ENCODE data around the gene SIRT3. TPM values are rescaled to one million over a fixed set of nuclear protein-coding genes. Genes with fewer than 3 reads are reported as not detected.

The SIRT3 gene
- total and polyA plus RNA-seq, 2 of the 13 experiments (the other 11 are each of a cell fraction or from before 2014, with no cell fraction given) = 15.1 to 18.2 TPM

DNA sequence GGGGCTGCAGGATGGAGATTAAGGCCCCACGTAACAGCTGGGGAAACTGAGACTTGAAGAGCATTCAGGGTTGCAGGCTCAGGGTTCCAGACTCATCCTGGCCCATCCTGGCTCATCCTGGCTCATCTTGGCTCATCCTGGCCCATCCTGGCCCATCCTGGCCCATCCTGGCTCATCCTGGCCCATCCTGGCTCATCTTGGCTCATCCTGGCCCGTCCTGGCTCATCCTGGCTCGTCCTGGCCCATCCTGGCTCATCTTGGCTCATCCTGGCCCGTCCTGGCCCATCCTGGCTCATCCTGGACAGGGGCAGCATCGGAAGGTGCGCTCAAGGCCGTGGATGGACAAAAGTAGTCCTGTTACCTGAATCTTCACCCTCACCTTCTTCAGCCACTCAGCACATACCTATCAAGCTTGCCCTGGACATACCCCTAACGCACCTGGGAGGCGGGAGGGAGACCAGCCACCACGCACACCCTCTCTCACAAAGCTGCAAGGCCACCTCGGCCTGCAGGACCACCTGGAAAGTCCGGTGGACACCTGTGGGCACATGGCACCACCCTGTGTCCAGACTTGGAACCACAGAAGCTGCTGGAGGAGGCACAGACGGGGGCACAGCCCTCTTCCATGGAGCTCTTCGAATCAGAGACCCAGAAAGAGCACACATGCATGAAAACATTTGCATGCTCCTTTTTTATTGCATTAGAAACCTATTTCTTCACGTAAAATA, 21.8 kb upstream of the SIRT3 start (continued):
- TF ChIP-seq, protein P1, sequence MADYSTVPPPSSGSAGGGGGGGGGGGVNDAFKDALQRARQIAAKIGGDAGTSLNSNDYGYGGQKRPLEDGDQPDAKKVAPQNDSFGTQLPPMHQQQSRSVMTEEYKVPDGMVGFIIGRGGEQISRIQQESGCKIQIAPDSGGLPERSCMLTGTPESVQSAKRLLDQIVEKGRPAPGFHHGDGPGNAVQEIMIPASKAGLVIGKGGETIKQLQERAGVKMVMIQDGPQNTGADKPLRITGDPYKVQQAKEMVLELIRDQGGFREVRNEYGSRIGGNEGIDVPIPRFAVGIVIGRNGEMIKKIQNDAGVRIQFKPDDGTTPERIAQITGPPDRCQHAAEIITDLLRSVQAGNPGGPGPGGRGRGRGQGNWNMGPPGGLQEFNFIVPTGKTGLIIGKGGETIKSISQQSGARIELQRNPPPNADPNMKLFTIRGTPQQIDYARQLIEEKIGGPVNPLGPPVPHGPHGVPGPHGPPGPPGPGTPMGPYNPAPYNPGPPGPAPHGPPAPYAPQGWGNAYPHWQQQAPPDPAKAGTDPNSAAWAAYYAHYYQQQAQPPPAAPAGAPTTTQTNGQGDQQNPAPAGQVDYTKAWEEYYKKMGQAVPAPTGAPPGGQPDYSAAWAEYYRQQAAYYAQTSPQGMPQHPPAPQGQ (CRISPR knock-in tag; IDR thresholded peaks at IDR 0.05; ENCODE audit: borderline replicate concordance) = no peak
- TF ChIP-seq MIER3 (CRISPR knock-in tag; IDR thresholded peaks at IDR 0.05; ENCODE audit: borderline replicate concordance) (no peak), TGIF2 (CRISPR knock-in tag; IDR thresholded peaks at IDR 0.05) (no peak), HNRNPL (IDR thresholded peaks at IDR 0.05; ENCODE audit: low read depth, low read length) (no peak), ZNF253 (CRISPR knock-in tag; IDR thresholded peaks at IDR 0.05; ENCODE audit: borderline replicate concordance) (no peak), ZNF567 (CRISPR knock-in tag; IDR thresholded peaks at IDR 0.05; ENCODE audit: borderline replicate concordance) (no peak), HNRNPH1 (optimal IDR thresholded peaks at IDR 0.05; ENCODE audit: low read depth, low read length) (no peak), ZFP62 (CRISPR knock-in tag; IDR thresholded peaks at IDR 0.05) (no peak), ZNF331 (CRISPR knock-in tag; IDR thresholded peaks at IDR 0.05) (no peak), ZNF207 (IDR thresholded peaks at IDR 0.05; ENCODE audit: borderline replicate concordance) (no peak), ZNF816 (CRISPR knock-in tag; IDR thresholded peaks at IDR 0.05; ENCODE audit: borderline replicate concordance) (no peak), ZNF7 (CRISPR knock-in tag; IDR thresholded peaks at IDR 0.05) (no peak)
- TF ChIP-seq, protein P2, sequence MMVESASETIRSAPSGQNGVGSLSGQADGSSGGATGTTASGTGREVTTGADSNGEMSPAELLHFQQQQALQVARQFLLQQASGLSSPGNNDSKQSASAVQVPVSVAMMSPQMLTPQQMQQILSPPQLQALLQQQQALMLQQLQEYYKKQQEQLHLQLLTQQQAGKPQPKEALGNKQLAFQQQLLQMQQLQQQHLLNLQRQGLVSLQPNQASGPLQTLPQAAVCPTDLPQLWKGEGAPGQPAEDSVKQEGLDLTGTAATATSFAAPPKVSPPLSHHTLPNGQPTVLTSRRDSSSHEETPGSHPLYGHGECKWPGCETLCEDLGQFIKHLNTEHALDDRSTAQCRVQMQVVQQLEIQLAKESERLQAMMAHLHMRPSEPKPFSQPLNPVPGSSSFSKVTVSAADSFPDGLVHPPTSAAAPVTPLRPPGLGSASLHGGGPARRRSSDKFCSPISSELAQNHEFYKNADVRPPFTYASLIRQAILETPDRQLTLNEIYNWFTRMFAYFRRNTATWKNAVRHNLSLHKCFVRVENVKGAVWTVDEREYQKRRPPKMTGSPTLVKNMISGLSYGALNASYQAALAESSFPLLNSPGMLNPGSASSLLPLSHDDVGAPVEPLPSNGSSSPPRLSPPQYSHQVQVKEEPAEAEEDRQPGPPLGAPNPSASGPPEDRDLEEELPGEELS (CRISPR knock-in tag; IDR thresholded peaks at IDR 0.05) = no peak
- TF ChIP-seq, protein P3, sequence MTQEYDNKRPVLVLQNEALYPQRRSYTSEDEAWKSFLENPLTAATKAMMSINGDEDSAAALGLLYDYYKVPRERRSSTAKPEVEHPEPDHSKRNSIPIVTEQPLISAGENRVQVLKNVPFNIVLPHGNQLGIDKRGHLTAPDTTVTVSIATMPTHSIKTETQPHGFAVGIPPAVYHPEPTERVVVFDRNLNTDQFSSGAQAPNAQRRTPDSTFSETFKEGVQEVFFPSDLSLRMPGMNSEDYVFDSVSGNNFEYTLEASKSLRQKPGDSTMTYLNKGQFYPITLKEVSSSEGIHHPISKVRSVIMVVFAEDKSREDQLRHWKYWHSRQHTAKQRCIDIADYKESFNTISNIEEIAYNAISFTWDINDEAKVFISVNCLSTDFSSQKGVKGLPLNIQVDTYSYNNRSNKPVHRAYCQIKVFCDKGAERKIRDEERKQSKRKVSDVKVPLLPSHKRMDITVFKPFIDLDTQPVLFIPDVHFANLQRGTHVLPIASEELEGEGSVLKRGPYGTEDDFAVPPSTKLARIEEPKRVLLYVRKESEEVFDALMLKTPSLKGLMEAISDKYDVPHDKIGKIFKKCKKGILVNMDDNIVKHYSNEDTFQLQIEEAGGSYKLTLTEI (CRISPR knock-in tag; conservative IDR thresholded peaks at IDR 0.05) = no peak
- TF ChIP-seq, protein P4, sequence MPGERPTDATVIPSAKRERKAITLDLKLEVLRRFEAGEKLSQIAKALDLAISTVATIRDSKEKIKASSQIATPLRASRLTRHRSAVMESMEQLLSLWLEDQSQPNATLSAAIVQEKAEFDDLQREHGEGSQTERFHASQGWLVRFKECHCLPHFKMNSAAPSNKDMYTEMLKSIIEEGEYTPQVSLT (CRISPR knock-in tag; IDR thresholded peaks at IDR 0.05; ENCODE audit: borderline replicate concordance, low read depth) = no peak
- TF ChIP-seq, protein P5, sequence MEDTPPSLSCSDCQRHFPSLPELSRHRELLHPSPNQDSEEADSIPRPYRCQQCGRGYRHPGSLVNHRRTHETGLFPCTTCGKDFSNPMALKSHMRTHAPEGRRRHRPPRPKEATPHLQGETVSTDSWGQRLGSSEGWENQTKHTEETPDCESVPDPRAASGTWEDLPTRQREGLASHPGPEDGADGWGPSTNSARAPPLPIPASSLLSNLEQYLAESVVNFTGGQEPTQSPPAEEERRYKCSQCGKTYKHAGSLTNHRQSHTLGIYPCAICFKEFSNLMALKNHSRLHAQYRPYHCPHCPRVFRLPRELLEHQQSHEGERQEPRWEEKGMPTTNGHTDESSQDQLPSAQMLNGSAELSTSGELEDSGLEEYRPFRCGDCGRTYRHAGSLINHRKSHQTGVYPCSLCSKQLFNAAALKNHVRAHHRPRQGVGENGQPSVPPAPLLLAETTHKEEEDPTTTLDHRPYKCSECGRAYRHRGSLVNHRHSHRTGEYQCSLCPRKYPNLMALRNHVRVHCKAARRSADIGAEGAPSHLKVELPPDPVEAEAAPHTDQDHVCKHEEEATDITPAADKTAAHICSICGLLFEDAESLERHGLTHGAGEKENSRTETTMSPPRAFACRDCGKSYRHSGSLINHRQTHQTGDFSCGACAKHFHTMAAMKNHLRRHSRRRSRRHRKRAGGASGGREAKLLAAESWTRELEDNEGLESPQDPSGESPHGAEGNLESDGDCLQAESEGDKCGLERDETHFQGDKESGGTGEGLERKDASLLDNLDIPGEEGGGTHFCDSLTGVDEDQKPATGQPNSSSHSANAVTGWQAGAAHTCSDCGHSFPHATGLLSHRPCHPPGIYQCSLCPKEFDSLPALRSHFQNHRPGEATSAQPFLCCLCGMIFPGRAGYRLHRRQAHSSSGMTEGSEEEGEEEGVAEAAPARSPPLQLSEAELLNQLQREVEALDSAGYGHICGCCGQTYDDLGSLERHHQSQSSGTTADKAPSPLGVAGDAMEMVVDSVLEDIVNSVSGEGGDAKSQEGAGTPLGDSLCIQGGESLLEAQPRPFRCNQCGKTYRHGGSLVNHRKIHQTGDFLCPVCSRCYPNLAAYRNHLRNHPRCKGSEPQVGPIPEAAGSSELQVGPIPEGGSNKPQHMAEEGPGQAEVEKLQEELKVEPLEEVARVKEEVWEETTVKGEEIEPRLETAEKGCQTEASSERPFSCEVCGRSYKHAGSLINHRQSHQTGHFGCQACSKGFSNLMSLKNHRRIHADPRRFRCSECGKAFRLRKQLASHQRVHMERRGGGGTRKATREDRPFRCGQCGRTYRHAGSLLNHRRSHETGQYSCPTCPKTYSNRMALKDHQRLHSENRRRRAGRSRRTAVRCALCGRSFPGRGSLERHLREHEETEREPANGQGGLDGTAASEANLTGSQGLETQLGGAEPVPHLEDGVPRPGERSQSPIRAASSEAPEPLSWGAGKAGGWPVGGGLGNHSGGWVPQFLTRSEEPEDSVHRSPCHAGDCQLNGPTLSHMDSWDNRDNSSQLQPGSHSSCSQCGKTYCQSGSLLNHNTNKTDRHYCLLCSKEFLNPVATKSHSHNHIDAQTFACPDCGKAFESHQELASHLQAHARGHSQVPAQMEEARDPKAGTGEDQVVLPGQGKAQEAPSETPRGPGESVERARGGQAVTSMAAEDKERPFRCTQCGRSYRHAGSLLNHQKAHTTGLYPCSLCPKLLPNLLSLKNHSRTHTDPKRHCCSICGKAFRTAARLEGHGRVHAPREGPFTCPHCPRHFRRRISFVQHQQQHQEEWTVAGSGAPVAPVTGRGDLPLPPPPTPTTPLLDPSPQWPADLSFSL (CRISPR knock-in tag; IDR thresholded peaks at IDR 0.05) = no peak
